Liver (tissue), 9 donors: ENCODE results near the gene BAZ2B. TPM values are rescaled to one million over a fixed set of nuclear protein-coding genes. Genes with fewer than 3 reads are reported as not detected.
"Not testable (repeated sequence)": the region's sequence is repeated elsewhere in the genome, so short reads cannot be mapped to it uniquely, and the experiment has no call there.

Experiments used
- DNase-seq: peaks from one replicate; pipeline ENCODE4 v3.0.0-alpha.2; 2017; ENCODE audit warnings: low spot score
- H3K27ac ChIP-seq, 2 donors: one replicate each; pipeline ENCODE4 v1.7.0; 2013; ENCODE audit warnings: inconsistent platforms in 2 of 2, low read length in 2 of 2, control low read depth in 1 of 2, low read depth in 1 of 2, mild to moderate bottlenecking in 1 of 2
- H3K27me3 ChIP-seq, 4 donors: one replicate each; pipeline versions ENCODE4 v1.6.1 to v1.7.0; 2013; ENCODE audit warnings: low read length in 3 of 4, inconsistent platforms in 1 of 4, mild to moderate bottlenecking in 1 of 4, moderate library complexity in 1 of 4; ENCODE audit not compliant: control insufficient read depth in 4 of 4, insufficient read depth in 4 of 4
- H3K36me3 ChIP-seq, 4 donors: one replicate each; pipeline versions ENCODE4 v1.6.1 to v1.7.0; 2013; ENCODE audit warnings: low read length in 3 of 4, mild to moderate bottlenecking in 3 of 4, low read depth in 1 of 4, moderate library complexity in 1 of 4; ENCODE audit not compliant: control insufficient read depth in 4 of 4, insufficient read depth in 3 of 4
- H3K4me1 ChIP-seq, 4 donors: one replicate each; pipeline versions ENCODE4 v1.6.1 to v1.7.0; 2013; ENCODE audit warnings: low read length in 3 of 4, mild to moderate bottlenecking in 3 of 4, moderate library complexity in 1 of 4; ENCODE audit not compliant: control insufficient read depth in 4 of 4, insufficient read depth in 4 of 4
- H3K4me3 ChIP-seq, 3 donors: one replicate each; pipeline versions ENCODE4 v1.6.1 to v1.7.0; 2013; ENCODE audit warnings: low read length in 3 of 3, control low read depth in 1 of 3, low read depth in 1 of 3, mild to moderate bottlenecking in 1 of 3
- H3K9ac ChIP-seq, 2 donors: one replicate each; pipeline ENCODE4 v1.7.0; 2013; ENCODE audit warnings: low read length in 2 of 2, mild to moderate bottlenecking in 2 of 2, moderate library complexity in 2 of 2, control low read depth in 1 of 2, low read depth in 1 of 2
- H3K9me3 ChIP-seq, 4 donors: one replicate each; pipeline versions ENCODE4 v1.6.1 to v1.7.0; 2013; ENCODE audit warnings: low read length in 3 of 4; ENCODE audit not compliant: control insufficient read depth in 4 of 4
- EGR1 ChIP-seq, 2 donors: IDR thresholded peaks; 2 replicates each; pipeline ENCODE4 v1.6.1; 2016 to 2018; ENCODE audit warnings: antibody characterized with exemption in 2 of 2, low read depth in 2 of 2
- GABPA ChIP-seq, 2 donors: IDR thresholded peaks in 1 of 2; conservative IDR thresholded peaks in 1 of 2; 2 replicates each; pipeline ENCODE4 v1.6.1; 2016; ENCODE audit warnings: antibody characterized with exemption in 2 of 2, mild to moderate bottlenecking in 1 of 2, moderate library complexity in 1 of 2
- HNF4A ChIP-seq, 2 donors: conservative IDR thresholded peaks; 2 replicates each; pipeline ENCODE4 v1.6.1; 2016; ENCODE audit warnings: antibody characterized with exemption in 2 of 2, mild to moderate bottlenecking in 2 of 2
- HNF4G ChIP-seq: IDR thresholded peaks from 2 replicates; pipeline ENCODE4 v1.6.1; 2016; ENCODE audit warnings: antibody characterized with exemption
- JUND ChIP-seq, 2 donors: IDR thresholded peaks; 2 replicates each; pipeline ENCODE4 v1.6.1; 2016; ENCODE audit warnings: antibody characterized with exemption in 2 of 2
- RXRA ChIP-seq, 2 donors: IDR thresholded peaks; 2 replicates each; pipeline ENCODE4 v1.6.1; 2017 to 2018; ENCODE audit warnings: antibody characterized with exemption in 2 of 2, mild to moderate bottlenecking in 1 of 2
- TAF1 ChIP-seq: conservative IDR thresholded peaks from 2 replicates; pipeline ENCODE4 v1.6.1; 2016; ENCODE audit warnings: antibody characterized with exemption, mild to moderate bottlenecking
- YY1 ChIP-seq: IDR thresholded peaks from 2 replicates; pipeline ENCODE4 v1.6.1; 2016; ENCODE audit warnings: antibody characterized with exemption, mild to moderate bottlenecking
- WGBS: extraction: QIAGEN DNeasy Blood & Tissue Kit; methylation state at CpG from one replicate; pipeline ENCODE4 v1.1.7; 2013; 5-methylcytosine and 5-hydroxymethylcytosine counted together
- polyA plus RNA-seq, 2 donors: library from polyadenylated mRNA; stranded (reverse) in 1 of 2; unstranded in 1 of 2; fragments of 200-250 nt in 1 of 2; fragments of >200 nt in 1 of 2; fragmentation: Nextera tagmentation in 1 of 2; extraction: Ambion mirVana in 1 of 2; gene quantifications; one replicate each; pipeline versions ENCODE4 v1.2.1 to v1.2.3, GENCODE V29; 2013 to 2015
- total RNA-seq, 2 donors: library from RNA; depleted of rRNA; stranded (reverse); fragments of >200 nt; gene quantifications; one replicate each; pipeline ENCODE4 v1.2.3, GENCODE V29; 2014
- TF ChIP-seq, protein P1 (sequence below): fragments of 150-350 bp; IDR thresholded peaks from 2 replicates; pipeline ENCODE4 v1.5.1; 2017; ENCODE audit warnings: improper control_type of control experiment, low read depth, low read length; ENCODE audit not compliant: missing input control
- TF ChIP-seq, protein P2 (sequence below): IDR thresholded peaks from 2 replicates; pipeline ENCODE4 v1.6.1; 2016; ENCODE audit warnings: antibody characterized with exemption
- TF ChIP-seq, protein P3 (sequence below): IDR thresholded peaks from 2 replicates; pipeline ENCODE4 v1.6.1; 2016; ENCODE audit warnings: antibody characterized with exemption, mild to moderate bottlenecking
- donor health status: healthy.
- donor health status: healthy.
- donor health status: healthy.
- donor health status: healthy.
- donor health status: healthy.

The BAZ2B gene
- total and polyA plus RNA-seq, 4 donors = 6.7 to 61.0 (median 24.9) TPM

DNA sequence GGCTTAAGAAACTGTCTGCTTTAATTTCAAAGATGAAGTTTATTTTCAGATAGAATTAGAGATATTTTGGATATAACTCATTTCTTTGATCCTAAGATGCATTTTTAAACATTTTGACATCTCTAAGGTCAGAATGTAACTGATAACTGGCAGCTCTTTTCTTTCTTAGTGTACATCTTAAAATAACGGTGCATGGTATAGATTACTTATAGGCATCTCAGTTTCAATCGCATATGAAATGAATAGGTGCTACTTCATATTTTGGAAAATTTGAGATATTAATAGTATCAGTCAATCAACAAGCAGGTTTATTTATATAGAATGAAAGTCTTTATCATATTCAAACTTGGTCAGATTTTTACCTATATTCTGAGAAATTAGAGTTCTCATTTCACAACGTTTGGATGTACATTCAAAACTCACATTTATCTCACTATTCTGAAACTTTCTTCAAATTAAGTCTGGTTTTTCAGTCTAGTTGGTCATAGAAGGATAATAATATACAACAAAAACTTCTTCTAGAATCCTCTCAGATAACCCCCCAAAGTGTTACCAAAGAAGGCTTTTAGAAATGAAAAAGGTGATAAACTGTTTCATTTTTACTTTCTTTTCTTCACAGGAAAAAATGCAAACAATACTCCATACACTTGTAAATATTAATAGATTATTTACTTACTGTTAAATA, 207.1 kb downstream of the BAZ2B start:
- Histone ChIP-seq H3K36me3 (peaks cover 1 to 22% (median 13%) of the 10 kb centered on the region in 4 donors), H3K27me3 (no peaks in the 10 kb centered on the region)
- TF ChIP-seq, protein P1, sequence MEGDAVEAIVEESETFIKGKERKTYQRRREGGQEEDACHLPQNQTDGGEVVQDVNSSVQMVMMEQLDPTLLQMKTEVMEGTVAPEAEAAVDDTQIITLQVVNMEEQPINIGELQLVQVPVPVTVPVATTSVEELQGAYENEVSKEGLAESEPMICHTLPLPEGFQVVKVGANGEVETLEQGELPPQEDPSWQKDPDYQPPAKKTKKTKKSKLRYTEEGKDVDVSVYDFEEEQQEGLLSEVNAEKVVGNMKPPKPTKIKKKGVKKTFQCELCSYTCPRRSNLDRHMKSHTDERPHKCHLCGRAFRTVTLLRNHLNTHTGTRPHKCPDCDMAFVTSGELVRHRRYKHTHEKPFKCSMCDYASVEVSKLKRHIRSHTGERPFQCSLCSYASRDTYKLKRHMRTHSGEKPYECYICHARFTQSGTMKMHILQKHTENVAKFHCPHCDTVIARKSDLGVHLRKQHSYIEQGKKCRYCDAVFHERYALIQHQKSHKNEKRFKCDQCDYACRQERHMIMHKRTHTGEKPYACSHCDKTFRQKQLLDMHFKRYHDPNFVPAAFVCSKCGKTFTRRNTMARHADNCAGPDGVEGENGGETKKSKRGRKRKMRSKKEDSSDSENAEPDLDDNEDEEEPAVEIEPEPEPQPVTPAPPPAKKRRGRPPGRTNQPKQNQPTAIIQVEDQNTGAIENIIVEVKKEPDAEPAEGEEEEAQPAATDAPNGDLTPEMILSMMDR = no peak
- TF ChIP-seq, protein P2, sequence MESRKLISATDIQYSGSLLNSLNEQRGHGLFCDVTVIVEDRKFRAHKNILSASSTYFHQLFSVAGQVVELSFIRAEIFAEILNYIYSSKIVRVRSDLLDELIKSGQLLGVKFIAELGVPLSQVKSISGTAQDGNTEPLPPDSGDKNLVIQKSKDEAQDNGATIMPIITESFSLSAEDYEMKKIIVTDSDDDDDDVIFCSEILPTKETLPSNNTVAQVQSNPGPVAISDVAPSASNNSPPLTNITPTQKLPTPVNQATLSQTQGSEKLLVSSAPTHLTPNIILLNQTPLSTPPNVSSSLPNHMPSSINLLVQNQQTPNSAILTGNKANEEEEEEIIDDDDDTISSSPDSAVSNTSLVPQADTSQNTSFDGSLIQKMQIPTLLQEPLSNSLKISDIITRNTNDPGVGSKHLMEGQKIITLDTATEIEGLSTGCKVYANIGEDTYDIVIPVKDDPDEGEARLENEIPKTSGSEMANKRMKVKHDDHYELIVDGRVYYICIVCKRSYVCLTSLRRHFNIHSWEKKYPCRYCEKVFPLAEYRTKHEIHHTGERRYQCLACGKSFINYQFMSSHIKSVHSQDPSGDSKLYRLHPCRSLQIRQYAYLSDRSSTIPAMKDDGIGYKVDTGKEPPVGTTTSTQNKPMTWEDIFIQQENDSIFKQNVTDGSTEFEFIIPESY = no peak
- TF ChIP-seq EGR1 (IDR thresholded peaks at IDR 0.05; ENCODE audit: low read depth in 2 of 2) (no peak), HNF4A (conservative IDR thresholded peaks at IDR 0.05) (no peak), YY1 (no peak), HNF4G (no peak), TAF1 (no peak), GABPA (IDR thresholded peaks at IDR 0.05 in 1 of 2, conservative IDR thresholded peaks at IDR 0.05 in 1 of 2) (no peak), JUND (IDR thresholded peaks at IDR 0.05) (no peak)
- TF ChIP-seq, protein P3, sequence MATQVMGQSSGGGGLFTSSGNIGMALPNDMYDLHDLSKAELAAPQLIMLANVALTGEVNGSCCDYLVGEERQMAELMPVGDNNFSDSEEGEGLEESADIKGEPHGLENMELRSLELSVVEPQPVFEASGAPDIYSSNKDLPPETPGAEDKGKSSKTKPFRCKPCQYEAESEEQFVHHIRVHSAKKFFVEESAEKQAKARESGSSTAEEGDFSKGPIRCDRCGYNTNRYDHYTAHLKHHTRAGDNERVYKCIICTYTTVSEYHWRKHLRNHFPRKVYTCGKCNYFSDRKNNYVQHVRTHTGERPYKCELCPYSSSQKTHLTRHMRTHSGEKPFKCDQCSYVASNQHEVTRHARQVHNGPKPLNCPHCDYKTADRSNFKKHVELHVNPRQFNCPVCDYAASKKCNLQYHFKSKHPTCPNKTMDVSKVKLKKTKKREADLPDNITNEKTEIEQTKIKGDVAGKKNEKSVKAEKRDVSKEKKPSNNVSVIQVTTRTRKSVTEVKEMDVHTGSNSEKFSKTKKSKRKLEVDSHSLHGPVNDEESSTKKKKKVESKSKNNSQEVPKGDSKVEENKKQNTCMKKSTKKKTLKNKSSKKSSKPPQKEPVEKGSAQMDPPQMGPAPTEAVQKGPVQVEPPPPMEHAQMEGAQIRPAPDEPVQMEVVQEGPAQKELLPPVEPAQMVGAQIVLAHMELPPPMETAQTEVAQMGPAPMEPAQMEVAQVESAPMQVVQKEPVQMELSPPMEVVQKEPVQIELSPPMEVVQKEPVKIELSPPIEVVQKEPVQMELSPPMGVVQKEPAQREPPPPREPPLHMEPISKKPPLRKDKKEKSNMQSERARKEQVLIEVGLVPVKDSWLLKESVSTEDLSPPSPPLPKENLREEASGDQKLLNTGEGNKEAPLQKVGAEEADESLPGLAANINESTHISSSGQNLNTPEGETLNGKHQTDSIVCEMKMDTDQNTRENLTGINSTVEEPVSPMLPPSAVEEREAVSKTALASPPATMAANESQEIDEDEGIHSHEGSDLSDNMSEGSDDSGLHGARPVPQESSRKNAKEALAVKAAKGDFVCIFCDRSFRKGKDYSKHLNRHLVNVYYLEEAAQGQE = no peak

DNA sequence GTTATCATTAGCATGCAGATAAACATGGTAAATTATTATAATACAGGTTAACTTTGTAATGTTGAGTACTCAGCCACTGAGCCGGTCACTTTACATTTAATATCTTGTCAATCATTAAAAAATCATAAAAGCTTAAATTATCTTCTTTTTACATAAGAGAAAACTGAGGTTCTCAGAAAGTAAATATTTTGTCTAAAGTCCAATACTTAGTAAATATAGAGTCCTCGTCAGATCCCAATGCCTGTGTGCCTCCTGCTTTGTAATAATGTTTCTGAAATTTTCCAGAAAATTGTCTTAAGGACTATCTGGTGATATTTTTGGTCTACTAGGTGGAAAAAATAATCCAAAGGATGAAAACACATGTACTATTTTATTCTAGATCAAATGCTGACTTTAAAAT, 213.6 kb downstream of the BAZ2B start:
- Histone ChIP-seq H3K4me1 (peaks cover 2 to 21% (median 11%) of the 10 kb centered on the region in 4 donors), H3K27me3 (no peaks in the 10 kb centered on the region), H3K4me3 (no peak overlapping the region), H3K9me3 (no peaks in the 10 kb centered on the region), H3K36me3 (peaks cover 0 to 8% (median 4%) of the 10 kb centered on the region in 4 donors), H3K27ac (no peak overlapping the region), H3K9ac (no peak overlapping the region)
- 37% methylated on average over 2 of the region's 2 CpGs for WGBS
- peak in 1 of 2 donors; percentile 32 for TF ChIP-seq HNF4A (conservative IDR thresholded peaks at IDR 0.05)
- TF ChIP-seq RXRA (IDR thresholded peaks at IDR 0.05) = no peak
- no peak for DNase-seq

More for the DNA sequence above, 207.1 kb downstream of the BAZ2B start:
- WGBS = 89% methylated on average over 3 of the region's 3 CpGs
- Histone ChIP-seq H3K27ac (no peak overlapping the region), H3K4me1 (no peaks in the 10 kb centered on the region), H3K9me3 (no peaks in the 10 kb centered on the region), H3K4me3 (no peak overlapping the region), H3K9ac (no peak overlapping the region)
- DNase-seq = no peak

DNA sequence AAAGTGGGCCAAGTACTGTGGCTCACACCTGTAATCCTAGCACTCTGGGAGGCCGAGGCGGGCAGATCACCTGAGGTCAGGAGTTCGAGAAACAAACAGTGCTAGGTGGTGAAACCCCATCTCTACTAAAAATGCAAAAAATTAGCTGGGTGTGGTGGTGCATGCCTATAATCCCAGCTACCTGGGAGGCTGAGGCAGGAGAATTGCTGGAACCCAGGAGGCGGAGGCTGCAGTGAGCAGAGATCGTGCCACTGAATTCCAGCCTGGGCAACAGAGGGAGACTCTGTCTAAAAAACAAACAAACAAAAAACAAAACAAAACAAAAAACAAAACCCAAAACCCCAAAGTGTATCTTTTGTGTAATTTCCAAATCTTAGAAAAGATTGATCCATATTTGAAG, 214.2 kb downstream of the BAZ2B start:
- H3K27me3 ChIP-seq, H3K36me3 ChIP-seq, H3K9ac ChIP-seq, H3K27ac ChIP-seq, DNase-seq, H3K9me3 ChIP-seq, H3K4me3 ChIP-seq: not testable (repeated sequence)
- peaks cover 2 to 21% (median 11%) of the 10 kb centered on the region in 4 donors for H3K4me1 ChIP-seq
- WGBS = 71% methylated on average over 5 of the region's 5 CpGs
